RWPE2 (cell line): ENCODE data around the gene CYB561D2.

Source experiments
- ATAC-seq: fragments of 200-7000 bp; cut with Tn5 transposase; 3 replicates; pipeline ENCODE4 v1.9.1; 2021; ENCODE audit warnings: low read depth
- DNase-seq: peaks from one replicate; pipeline ENCODE4 v3.0.0-alpha.2; 2020; ENCODE audit warnings: low spot score
- H3K27ac ChIP-seq: fragments of 450-650 bp; 2 replicates; pipeline ENCODE4 v1.5.1; 2017; ENCODE audit warnings: mild to moderate bottlenecking; ENCODE audit not compliant: poor library complexity, severe bottlenecking
- H3K27me3 ChIP-seq: fragments of 250-450 bp; sonication (Bioruptor Pico); 2 replicates; pipeline ENCODE4 v1.5.1; 2021; ENCODE audit warnings: mild to moderate bottlenecking, moderate library complexity; ENCODE audit not compliant: insufficient read depth, poor library complexity, severe bottlenecking
- H3K36me3 ChIP-seq: fragments of 250-450 bp; sonication (Bioruptor Pico); 2 replicates; pipeline ENCODE4 v1.5.1; 2020; ENCODE audit warnings: low read depth, mild to moderate bottlenecking, moderate library complexity
- H3K4me1 ChIP-seq: fragments of 250-450 bp; sonication (Bioruptor Pico); 2 replicates; pipeline ENCODE4 v1.5.1; 2021; ENCODE audit warnings: mild to moderate bottlenecking, moderate library complexity; ENCODE audit not compliant: insufficient read depth, poor library complexity, severe bottlenecking
- H3K4me3 ChIP-seq: fragments of 250-450 bp; sonication (Bioruptor Pico); 2 replicates; pipeline ENCODE4 v1.5.1; 2021; ENCODE audit warnings: mild to moderate bottlenecking, moderate library complexity; ENCODE audit not compliant: severe bottlenecking
- H3K9me3 ChIP-seq: fragments of 250-450 bp; sonication (Bioruptor Pico); 2 replicates; pipeline ENCODE4 v1.5.1; 2021; ENCODE audit warnings: mild to moderate bottlenecking, moderate library complexity; ENCODE audit not compliant: severe bottlenecking
- TF ChIP-seq, protein P1 (sequence below): fragments of 450-650 bp; IDR thresholded peaks from one replicate; pipeline ENCODE4 v1.5.1; 2017; ENCODE audit warnings: mild to moderate bottlenecking, moderate library complexity; ENCODE audit not compliant: poor library complexity, severe bottlenecking

The CYB561D2 gene

GRCh38 chr3:50401978-50402595 lies 51.4 kb downstream of the CYB561D2 start:
- no peaks in the 10 kb centered on the region for H3K9me3 ChIP-seq
- TF ChIP-seq, protein P1, sequence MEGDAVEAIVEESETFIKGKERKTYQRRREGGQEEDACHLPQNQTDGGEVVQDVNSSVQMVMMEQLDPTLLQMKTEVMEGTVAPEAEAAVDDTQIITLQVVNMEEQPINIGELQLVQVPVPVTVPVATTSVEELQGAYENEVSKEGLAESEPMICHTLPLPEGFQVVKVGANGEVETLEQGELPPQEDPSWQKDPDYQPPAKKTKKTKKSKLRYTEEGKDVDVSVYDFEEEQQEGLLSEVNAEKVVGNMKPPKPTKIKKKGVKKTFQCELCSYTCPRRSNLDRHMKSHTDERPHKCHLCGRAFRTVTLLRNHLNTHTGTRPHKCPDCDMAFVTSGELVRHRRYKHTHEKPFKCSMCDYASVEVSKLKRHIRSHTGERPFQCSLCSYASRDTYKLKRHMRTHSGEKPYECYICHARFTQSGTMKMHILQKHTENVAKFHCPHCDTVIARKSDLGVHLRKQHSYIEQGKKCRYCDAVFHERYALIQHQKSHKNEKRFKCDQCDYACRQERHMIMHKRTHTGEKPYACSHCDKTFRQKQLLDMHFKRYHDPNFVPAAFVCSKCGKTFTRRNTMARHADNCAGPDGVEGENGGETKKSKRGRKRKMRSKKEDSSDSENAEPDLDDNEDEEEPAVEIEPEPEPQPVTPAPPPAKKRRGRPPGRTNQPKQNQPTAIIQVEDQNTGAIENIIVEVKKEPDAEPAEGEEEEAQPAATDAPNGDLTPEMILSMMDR = no peak
- H3K4me3 ChIP-seq = no peak overlapping the region
- DNase-seq (no peak), ATAC-seq (no peak; the same call in 2 of the 3 replicates)
- H3K27ac ChIP-seq = no peak overlapping the region
- H3K4me1 ChIP-seq = no peaks in the 10 kb centered on the region
- H3K36me3 ChIP-seq = no peaks in the 10 kb centered on the region
- no peaks in the 10 kb centered on the region for H3K27me3 ChIP-seq
